ENCODE results near the gene TENM3. TPM values are rescaled to one million over a fixed set of nuclear protein-coding genes. Genes with fewer than 3 reads are reported as not detected.

Gene TENM3
- total and polyA plus RNA-seq, 2 donors (not counting 3 experiments of a cell fraction or from before 2014, with no cell fraction given): 3.2 to 6.2 TPM

DNA sequence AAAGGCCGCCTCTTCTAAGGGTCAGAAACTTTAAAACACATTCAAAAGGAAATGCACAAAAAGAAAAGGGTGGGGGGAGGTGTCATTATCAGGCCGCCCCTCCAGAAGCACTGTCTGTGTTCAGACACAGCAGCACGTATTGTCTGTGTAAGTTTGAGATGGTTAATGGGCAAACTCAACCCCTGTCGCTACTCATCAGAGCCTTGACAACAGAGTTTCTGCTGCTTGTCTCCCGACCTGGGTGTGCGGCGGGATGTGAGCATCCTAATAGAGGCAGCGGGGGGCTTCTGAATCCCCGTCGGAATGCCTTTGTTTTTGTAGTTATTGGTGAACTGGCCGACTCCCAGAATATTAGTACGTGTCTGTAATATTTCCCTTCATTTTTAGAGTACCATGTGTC lies 515.1 kb downstream of the TENM3 start:
- dilution Hi-C loops (cut with MboI; ENCODE audit: extremely low pct_ligation_motif_present, low sequenced_read_pairs): no loop called here
- no peak overlapping the region for H2AFZ ChIP-seq (ENCODE audit: low read depth, low read length)
- BruUV-seq (replicated peaks): no TSS peak
- H3K9me3 ChIP-seq (replicated peaks; ENCODE audit: control insufficient read depth, insufficient read depth, low read length): no peaks in the 10 kb centered on the region
- H3K4me1 ChIP-seq (ENCODE audit: control insufficient read depth, extremely low read depth, insufficient read depth, low read length): no peaks in the 10 kb centered on the region
- ChIA-PET CTCF (no interaction called here), POLR2A (no interaction called here)
- no peak overlapping the region for H3K4me2 ChIP-seq (ENCODE audit: insufficient read depth, low read length)
- H3K4me3 ChIP-seq (replicated peaks in 1 of 3; ENCODE audit: insufficient read depth in 1 of 3, low read depth in 1 of 3, low read length in 3 of 3): no peak overlapping the region
- no peak for FAIRE-seq
- no peaks in the 10 kb centered on the region for H3K9me1 ChIP-seq (replicated peaks; ENCODE audit: control insufficient read depth, extremely low read depth, insufficient read depth, low read length)
- intact Hi-C loops (cut with micrococcal nuclease): no loop called here
- no peaks in the 10 kb centered on the region for H4K20me1 ChIP-seq (replicated peaks; ENCODE audit: control insufficient read depth, extremely low read depth, insufficient read depth, low read length)
- H3K27me3 ChIP-seq (ENCODE audit: control insufficient read depth in 2 of 2, insufficient read depth in 2 of 2, low read length in 2 of 2): no peaks in the 10 kb centered on the region
- no peaks in the 10 kb centered on the region for H3K36me3 ChIP-seq (ENCODE audit: control insufficient read depth in 2 of 2, extremely low read depth in 1 of 2, insufficient read depth in 2 of 2, low read length in 2 of 2)
- H3K79me2 ChIP-seq (ENCODE audit: control insufficient read depth, insufficient read depth, low read length): no peaks in the 10 kb centered on the region
- DNase-seq (ENCODE audit: low read depth, low spot score): no peak
- TF ChIP-seq MYC (IDR thresholded peaks at IDR 0.05; ENCODE audit: low read depth, low read length): no peak
- no peak for TF ChIP-seq POLR2A (IDR thresholded peaks at IDR 0.05; ENCODE audit: low read depth, low read length)
- TF ChIP-seq MAX (IDR thresholded peaks at IDR 0.05; ENCODE audit: insufficient read depth, insufficient read length): no peak
- TF ChIP-seq CTCF (IDR thresholded peaks at IDR 0.05; ENCODE audit: extremely low read depth in 1 of 2, insufficient read depth in 1 of 2, low read depth in 1 of 2, low read length in 2 of 2): no peak
- no peak for TF ChIP-seq FOS (IDR thresholded peaks at IDR 0.05; ENCODE audit: borderline replicate concordance, insufficient read depth, low read length)
- TF ChIP-seq JUN (IDR thresholded peaks at IDR 0.05; ENCODE audit: borderline replicate concordance, insufficient read depth, insufficient read length, low read depth): no peak
- TF ChIP-seq GATA2 (IDR thresholded peaks at IDR 0.05; ENCODE audit: insufficient read depth, insufficient read length, low read depth, low read length): no peak
- TF ChIP-seq POLR2AphosphoS5 (IDR thresholded peaks at IDR 0.05; ENCODE audit: insufficient read depth, low read depth, low read length): no peak
- TF ChIP-seq EZH2 (IDR thresholded peaks at IDR 0.05; ENCODE audit: borderline replicate concordance, low read depth, low read length, severe bottlenecking): no peak
- H3K9ac ChIP-seq (replicated peaks; ENCODE audit: extremely low read depth, insufficient read depth, low read length): no peak overlapping the region
- H3K27ac ChIP-seq (ENCODE audit: insufficient read depth, low read depth, low read length): no peak overlapping the region
